ENCODE data around the gene AKR1B1.

The AKR1B1 gene

GRCh38 chr7:134444198-134444960, 14.5 kb downstream of the AKR1B1 start:
- no peak for DNase-seq (ENCODE audit: low read depth in 2 of 2)

- DNase-seq (ENCODE audit: low read depth in 2 of 2), result no peak
Measured at GRCh38 chr7:134443396-134444070, 15.4 kb downstream of the AKR1B1 start.

- no peak for DNase-seq (ENCODE audit: low read depth in 2 of 2)
Measured at GRCh38 chr7:134442441-134443220, 16.3 kb downstream of the AKR1B1 start.

GRCh38 chr7:134441264-134441663, 17.6 kb downstream of the AKR1B1 start:
- DNase-seq (ENCODE audit: low read depth in 2 of 2), result no peak

- no peak for DNase-seq (ENCODE audit: low read depth in 2 of 2)
Measured at GRCh38 chr7:134440476-134440875, 18.4 kb downstream of the AKR1B1 start.

GRCh38 chr7:134440067-134440466, 18.8 kb downstream of the AKR1B1 start:
- no peak for DNase-seq (ENCODE audit: low read depth in 2 of 2)

- no peak for DNase-seq (ENCODE audit: low read depth in 2 of 2)
Measured at GRCh38 chr7:134438946-134439345, 20.0 kb downstream of the AKR1B1 start.

GRCh38 chr7:134435161-134435920, 23.6 kb downstream of the AKR1B1 start:
- DNase-seq (ENCODE audit: low read depth in 2 of 2), result no peak

- no peak for DNase-seq (ENCODE audit: low read depth in 2 of 2)
Measured at GRCh38 chr7:134434701-134435100, 24.2 kb downstream of the AKR1B1 start.

- no peak for DNase-seq (ENCODE audit: low read depth in 2 of 2)
Measured at GRCh38 chr7:134433430-134433829, 25.5 kb downstream of the AKR1B1 start.

GRCh38 chr7:134432296-134433152, 26.4 kb downstream of the AKR1B1 start:
- peak; percentile 21 to 31 for DNase-seq (ENCODE audit: low read depth in 2 of 2)

- DNase-seq (ENCODE audit: low read depth in 2 of 2), result no peak
Measured at GRCh38 chr7:134431815-134432214, 27.1 kb downstream of the AKR1B1 start.

- DNase-seq (ENCODE audit: low read depth in 2 of 2), result no peak
Measured at GRCh38 chr7:134429481-134429880, 29.4 kb downstream of the AKR1B1 start.

GRCh38 chr7:134428942-134429341, 30.0 kb downstream of the AKR1B1 start:
- no peak for DNase-seq (ENCODE audit: low read depth in 2 of 2)

GRCh38 chr7:134427896-134428295, 31.0 kb downstream of the AKR1B1 start:
- DNase-seq (ENCODE audit: low read depth in 2 of 2), result no peak

GRCh38 chr7:134425777-134426176, 33.1 kb downstream of the AKR1B1 start:
- no peak for DNase-seq (ENCODE audit: low read depth in 2 of 2)

GRCh38 chr7:134422638-134423037, 36.3 kb downstream of the AKR1B1 start:
- no peak for DNase-seq (ENCODE audit: low read depth in 2 of 2)

GRCh38 chr7:134422008-134422407, 36.9 kb downstream of the AKR1B1 start:
- DNase-seq (ENCODE audit: low read depth in 2 of 2), result no peak

GRCh38 chr7:134420424-134421125, 38.3 kb downstream of the AKR1B1 start:
- DNase-seq (ENCODE audit: low read depth in 2 of 2), result no peak

- DNase-seq (ENCODE audit: low read depth in 2 of 2), result no peak
Measured at GRCh38 chr7:134419875-134420274, 39.0 kb downstream of the AKR1B1 start.

Data from stimulated activated CD4-positive, alpha-beta T cell treated with anti-CD3 and anti-CD28 coated beads, Interleukin-1b, Interleukin-23, amount 100 ng/mL, for 1 hour (primary cell).